AG08395 (cell line): ENCODE results near the gene TSR3.

Experiments
- DNase-seq: peaks from one replicate; pipeline ENCODE4 v3.0.0; 2012; ENCODE audit warnings: mixed read lengths, low spot score

TSR3 gene

GRCh38 chr16:1351582-1352362 lies at the start of gene TSR3, which contains the start of gene GNPTG:
TSS of gene TSR3 (minus strand) at chr16:1351878. CDS start at chr16:1351804, 74 bp downstream.
TSS of gene GNPTG (plus strand) at chr16:1351931. CDS start at chr16:1351966, 35 bp downstream.
- peak; percentile 91 for DNase-seq

GRCh38 chr16:1401061-1401757 lies 49.5 kb upstream of the TSR3 start:
- DNase-seq = no peak

- DNase-seq = no peak
These were observed 47.3 kb upstream of the TSR3 start for GRCh38 chr16:1398826-1399581.

- DNase-seq = no peak
These were observed 46.7 kb upstream of the TSR3 start for GRCh38 chr16:1398351-1398750.

- DNase-seq = no peak
These were observed 46.1 kb upstream of the TSR3 start for GRCh38 chr16:1397779-1398178.

GRCh38 chr16:1395444-1396031 lies 43.9 kb upstream of the TSR3 start:
- no peak for DNase-seq

DNA sequence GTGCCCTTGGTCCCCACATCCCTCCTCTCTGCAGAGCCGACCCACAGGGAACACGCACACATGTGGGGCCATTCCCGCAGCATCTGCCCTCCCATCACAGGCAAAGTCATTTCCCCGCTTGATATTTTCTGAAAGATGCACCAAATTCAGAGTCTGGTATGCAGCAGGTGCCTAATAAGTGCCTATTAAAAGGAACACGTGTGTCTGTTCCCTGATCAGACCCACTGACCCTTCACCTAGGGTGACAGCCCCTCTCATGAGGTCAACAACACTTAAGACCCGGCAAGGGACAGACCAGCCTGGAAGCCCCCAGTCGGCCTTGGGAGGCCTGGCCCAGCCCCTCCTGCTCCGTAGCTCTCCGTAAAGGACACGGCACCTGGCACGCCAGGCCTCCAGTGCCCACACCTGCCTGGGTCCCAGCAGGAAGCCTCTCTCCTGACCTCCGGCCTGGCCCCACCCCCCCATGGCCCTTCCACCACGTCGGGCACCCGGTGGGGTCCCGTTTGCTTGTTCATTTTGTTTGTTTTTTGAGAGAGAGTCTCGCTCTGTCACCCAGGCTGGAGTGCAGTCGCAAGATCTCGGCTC lies 42.8 kb upstream of the TSR3 start:
- DNase-seq = no peak

DNA sequence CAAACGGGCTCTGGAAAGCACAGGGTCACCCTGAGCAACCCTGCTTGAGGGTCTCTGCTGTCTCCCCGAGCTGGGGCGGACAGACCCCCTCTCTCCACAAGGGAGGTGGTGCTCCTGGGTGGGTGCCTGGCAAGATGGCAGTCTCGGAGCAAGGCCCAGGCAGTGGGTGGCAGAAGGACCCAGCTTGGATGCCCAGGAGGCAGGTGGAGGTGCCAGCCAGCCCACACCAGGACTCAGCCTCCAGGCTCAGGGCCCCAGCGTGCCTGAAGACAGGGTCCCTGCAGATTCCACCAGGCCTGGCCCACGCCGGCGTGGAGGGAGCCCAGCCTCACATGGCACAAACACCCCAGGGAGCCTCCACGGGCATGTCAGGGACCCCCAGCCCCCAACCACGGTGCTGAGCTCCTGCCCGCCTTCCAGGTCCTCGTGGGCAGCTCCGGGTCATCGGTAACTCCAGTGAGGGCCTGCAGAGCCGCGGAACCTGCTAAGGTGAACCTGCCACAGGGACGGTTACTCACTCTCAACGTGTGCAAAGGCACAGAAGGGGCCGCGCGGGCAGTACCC lies 42.0 kb upstream of the TSR3 start:
- no peak for DNase-seq

DNA sequence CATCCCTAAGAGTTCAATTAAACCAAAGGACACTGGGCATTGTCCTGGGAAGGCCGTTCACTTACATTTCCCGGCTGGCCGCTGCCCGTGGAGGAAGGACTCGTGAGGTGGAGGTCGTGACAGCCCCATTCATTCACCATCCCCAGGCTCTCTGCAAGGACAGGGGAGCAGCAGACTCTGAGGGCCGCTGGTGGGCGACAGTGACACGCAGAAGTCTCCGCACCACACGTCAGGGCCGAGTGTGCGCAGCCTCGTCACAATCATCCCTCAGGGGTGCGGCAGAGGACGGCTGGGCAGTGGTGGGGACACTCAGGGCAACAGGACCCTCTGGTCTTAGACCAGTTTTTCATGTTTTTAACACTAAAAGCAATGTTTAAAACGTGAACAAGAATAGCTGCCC lies 41.1 kb upstream of the TSR3 start:
- no peak for DNase-seq

GRCh38 chr16:1390239-1390779 lies 38.6 kb upstream of the TSR3 start:
- DNase-seq = no peak

DNA sequence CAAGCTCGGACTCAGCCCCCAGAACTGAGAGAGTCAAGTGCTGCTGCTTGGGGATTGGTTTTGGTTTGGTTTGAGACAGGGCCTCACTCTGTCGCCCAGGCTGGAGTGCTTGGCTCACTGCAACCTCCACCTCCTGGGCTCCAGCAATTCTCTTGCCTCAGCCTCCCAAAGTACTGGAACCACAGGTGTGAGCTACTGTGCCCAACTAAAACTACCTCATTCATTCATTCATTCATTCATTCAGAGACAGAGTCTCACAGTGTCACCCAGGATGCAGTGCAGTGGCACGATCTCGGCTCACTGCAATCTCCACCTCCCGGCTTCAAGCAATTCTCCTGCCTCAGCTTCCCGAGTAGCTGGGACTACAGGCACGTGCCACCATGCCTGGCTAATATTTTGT lies 38.1 kb upstream of the TSR3 start:
- DNase-seq = no peak

GRCh38 chr16:1387331-1387730 lies 35.7 kb upstream of the TSR3 start:
- no peak for DNase-seq

- no peak for DNase-seq
These were observed 33.6 kb upstream of the TSR3 start for GRCh38 chr16:1385232-1385631.

DNA sequence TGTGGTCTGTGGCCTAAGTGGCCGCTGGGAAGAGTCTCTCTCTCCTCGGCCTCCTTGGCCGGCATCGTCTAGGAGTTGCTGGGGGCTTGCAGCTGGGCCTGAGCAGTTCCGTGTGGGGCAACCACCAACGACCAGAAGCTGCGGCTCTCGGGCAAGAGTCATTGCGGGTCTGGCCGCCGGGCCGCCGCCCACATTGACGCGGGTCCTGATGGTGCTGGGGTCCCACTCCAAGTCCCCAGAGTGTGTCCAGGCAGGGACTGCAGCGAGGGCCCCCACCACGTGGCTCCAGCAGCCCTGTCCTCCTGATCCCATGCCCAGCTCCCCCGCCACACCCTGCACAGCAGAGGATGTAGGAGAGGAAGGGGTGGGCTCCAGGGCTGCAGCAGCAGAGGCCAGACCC lies 31.9 kb upstream of the TSR3 start:
- DNase-seq = no peak

DNA sequence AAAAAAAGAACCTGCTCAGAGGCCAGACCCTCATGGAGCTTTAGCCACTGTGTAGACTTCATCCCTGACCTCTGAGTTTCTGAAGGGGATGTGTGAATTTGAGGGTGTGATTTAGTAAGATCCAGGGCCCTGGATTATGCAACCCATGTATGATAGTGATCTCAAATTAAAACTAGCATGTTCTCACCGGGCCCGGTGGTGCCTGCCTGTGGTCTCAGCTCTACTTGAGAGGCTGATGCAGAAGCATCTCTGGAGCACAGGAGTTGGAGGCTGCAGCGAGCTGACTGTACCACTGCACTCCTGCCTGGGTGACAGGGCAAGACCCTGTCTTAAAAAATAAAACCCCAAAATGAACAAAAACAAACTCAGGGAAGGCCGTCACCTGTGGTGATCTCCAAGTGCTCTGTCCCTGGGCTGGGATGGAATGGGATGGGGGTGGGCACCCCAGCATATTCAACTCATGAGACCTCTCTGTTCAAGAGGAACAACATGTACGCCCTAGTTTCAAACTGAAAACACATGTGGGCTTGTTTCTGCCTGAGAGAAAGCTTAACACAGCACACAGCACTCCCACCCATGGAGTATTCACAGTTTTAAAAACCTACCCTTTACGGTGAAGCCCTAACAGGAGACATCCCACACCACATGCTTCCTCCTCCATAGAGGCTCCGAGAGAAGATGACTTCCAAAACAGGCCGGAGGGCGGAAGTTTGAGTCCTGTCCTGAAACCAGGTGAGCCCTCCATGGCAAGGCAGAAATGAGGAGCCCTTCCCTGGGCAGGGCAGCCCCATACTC lies 30.1 kb upstream of the TSR3 start:
- DNase-seq = no peak

- no peak for DNase-seq
These were observed 28.5 kb upstream of the TSR3 start for GRCh38 chr16:1380195-1380594.

DNA sequence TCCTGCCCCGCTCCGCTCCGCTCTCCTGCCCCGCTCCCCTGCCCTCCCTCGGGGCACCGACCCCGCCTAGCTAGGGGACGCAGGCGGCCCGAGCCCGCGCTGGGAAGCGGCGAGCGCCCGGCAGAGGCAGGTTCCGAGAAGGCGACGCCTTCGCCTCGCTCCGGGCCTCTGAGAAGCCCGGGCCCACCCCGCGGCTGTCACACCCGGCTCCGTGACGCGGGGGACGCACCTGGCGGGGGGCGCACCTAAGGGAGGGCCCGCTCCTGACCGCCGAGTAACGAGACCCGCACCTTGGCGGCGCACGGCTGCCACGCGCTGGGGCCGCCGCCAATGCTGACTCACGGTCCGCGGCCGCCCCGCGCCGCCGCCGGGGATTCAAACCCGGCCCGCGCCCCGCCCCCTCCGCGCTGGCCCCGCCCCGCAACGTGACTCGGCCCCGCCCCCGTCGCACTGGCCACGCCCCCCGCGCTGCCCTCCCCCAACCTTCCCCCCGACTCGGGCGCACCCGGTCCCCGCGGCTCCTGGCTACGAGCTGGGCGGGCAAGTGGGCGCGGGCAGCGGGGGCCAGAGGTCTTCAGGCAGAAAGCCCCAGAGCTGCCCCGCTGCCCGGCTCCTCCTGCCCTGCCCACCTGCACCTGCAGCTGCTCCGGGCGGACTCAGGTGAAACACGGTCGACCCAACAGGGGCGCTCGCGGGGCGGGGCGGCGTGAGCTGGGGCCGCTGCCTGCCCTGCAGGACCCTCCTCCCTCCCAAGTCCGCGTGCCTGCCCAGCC lies 27.8 kb upstream of the TSR3 start:
- DNase-seq = peak; percentile 83

DNA sequence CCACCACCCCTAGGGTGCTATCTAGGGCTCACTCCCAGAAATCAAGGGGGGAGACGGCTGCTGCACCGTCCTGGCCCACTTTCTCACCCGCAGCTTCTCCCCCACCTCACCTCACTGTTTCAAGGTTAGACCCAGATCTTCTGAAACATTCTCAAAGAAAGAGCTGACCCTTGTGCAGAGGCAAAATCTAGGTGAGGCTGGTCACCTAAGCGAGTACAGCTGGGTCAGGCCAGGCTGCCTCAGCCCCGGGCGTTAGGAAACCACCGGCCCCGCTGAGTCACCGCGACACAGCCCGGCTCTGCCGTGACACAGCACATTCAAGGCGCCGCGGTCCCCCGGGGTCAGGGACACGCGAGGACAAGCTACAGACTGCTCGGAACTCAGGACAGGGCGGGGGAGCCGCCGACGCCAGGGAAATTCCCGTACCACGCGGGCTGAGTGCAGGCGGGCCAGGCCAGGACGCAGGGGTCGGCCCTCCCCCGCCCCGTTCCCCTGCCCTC lies 27.2 kb upstream of the TSR3 start:
- peak; percentile 88 for DNase-seq

DNA sequence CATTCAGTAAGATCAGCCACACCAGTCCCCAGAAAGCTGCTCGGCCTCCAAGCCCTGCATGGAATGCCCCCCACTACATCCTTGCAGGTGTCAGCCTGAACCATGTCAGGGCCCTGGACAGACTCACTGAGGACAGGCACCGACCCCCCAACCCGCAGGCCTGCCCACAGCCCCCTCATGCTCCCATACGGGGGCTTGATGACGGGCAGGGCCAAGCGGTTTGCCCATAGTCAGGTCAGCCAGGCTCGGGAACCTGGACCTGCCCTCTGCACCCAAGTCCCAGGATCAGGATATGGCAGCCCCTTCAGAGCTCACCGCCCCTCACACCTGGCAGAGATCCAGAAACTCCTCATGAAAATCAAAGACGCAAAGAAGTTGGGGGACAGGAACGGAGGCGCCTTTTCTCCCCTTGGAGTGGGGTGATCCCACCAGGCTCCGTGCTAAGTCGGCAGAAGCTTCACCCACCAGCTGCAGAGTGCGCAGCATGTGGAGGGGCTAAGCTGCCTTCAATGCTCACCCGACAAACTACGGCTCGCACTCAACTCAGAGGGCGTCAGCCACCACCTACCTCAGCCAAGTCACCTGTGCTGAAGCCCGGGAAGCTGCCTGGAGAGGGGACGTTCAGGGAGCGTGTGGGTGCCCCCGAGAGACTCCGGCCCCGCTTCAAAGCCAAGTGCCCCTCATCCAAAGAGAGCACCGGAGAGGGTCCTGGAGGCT lies 26.6 kb upstream of the TSR3 start:
- no peak for DNase-seq
